ENCODE data around the gene ZC3H18. TPM values are rescaled to one million over a fixed set of nuclear protein-coding genes. Genes with fewer than 3 reads are reported as not detected.

ZC3H18 gene
- total RNA-seq, 1 donor from 2014 or later, result 10.5 TPM

- H3K27me3 ChIP-seq (ENCODE audit: control insufficient read depth, insufficient read depth, low read length), result no peaks in the 10 kb centered on the region
- H3K4me3 ChIP-seq (ENCODE audit: low read depth, low read length), result no peak overlapping the region
- H3K36me3 ChIP-seq (ENCODE audit: control insufficient read depth, insufficient read depth, low read length), result peaks cover 21% of the 10 kb centered on the region
- no peak for DNase-seq (ENCODE audit: low read depth)
- TF ChIP-seq CTCF (IDR thresholded peaks at IDR 0.05; ENCODE audit: insufficient read depth, low read length, severe bottlenecking), result no peak
- FAIRE-seq, result no peak
Observed at GRCh38 chr16:88584676-88585075, 14.5 kb downstream of the ZC3H18 start.

- Histone ChIP-seq H3K27me3 (ENCODE audit: control insufficient read depth, insufficient read depth, low read length) (no peaks in the 10 kb centered on the region), H3K36me3 (ENCODE audit: control insufficient read depth, insufficient read depth, low read length) (peaks cover 19% of the 10 kb centered on the region), H3K4me3 (ENCODE audit: low read depth, low read length) (no peak overlapping the region)
- no peak for FAIRE-seq
- no peak for DNase-seq (ENCODE audit: low read depth)
- TF ChIP-seq CTCF (IDR thresholded peaks at IDR 0.05; ENCODE audit: insufficient read depth, low read length, severe bottlenecking), result no peak
Observed at GRCh38 chr16:88585269-88585668, 15.1 kb downstream of the ZC3H18 start.

- no peak for TF ChIP-seq CTCF (IDR thresholded peaks at IDR 0.05; ENCODE audit: insufficient read depth, low read length, severe bottlenecking)
- peaks cover 18% of the 10 kb centered on the region for H3K36me3 ChIP-seq (ENCODE audit: control insufficient read depth, insufficient read depth, low read length)
- no peak for DNase-seq (ENCODE audit: low read depth)
- no peak overlapping the region for H3K4me3 ChIP-seq (ENCODE audit: low read depth, low read length)
- FAIRE-seq, result no peak
- no peaks in the 10 kb centered on the region for H3K27me3 ChIP-seq (ENCODE audit: control insufficient read depth, insufficient read depth, low read length)
Observed at GRCh38 chr16:88585927-88586581, 15.9 kb downstream of the ZC3H18 start.

- DNase-seq (ENCODE audit: low read depth), result no peak
- FAIRE-seq, result no peak
- no peak for TF ChIP-seq CTCF (IDR thresholded peaks at IDR 0.05; ENCODE audit: insufficient read depth, low read length, severe bottlenecking)
- H3K4me3 ChIP-seq (ENCODE audit: low read depth, low read length), result no peak overlapping the region
- peaks cover 19% of the 10 kb centered on the region for H3K36me3 ChIP-seq (ENCODE audit: control insufficient read depth, insufficient read depth, low read length)
- H3K27me3 ChIP-seq (ENCODE audit: control insufficient read depth, insufficient read depth, low read length), result no peaks in the 10 kb centered on the region
Observed at GRCh38 chr16:88588148-88588547, 17.9 kb downstream of the ZC3H18 start.

- no peak for FAIRE-seq
- Histone ChIP-seq H3K36me3 (ENCODE audit: control insufficient read depth, insufficient read depth, low read length) (peaks cover 15% of the 10 kb centered on the region), H3K4me3 (ENCODE audit: low read depth, low read length) (no peak overlapping the region), H3K27me3 (ENCODE audit: control insufficient read depth, insufficient read depth, low read length) (no peaks in the 10 kb centered on the region)
- no peak for DNase-seq (ENCODE audit: low read depth)
- TF ChIP-seq CTCF (IDR thresholded peaks at IDR 0.05; ENCODE audit: insufficient read depth, low read length, severe bottlenecking), result no peak
Observed at GRCh38 chr16:88588754-88589153, 18.6 kb downstream of the ZC3H18 start.

GRCh38 chr16:88589441-88589840, 19.2 kb downstream of the ZC3H18 start:
- Histone ChIP-seq H3K36me3 (ENCODE audit: control insufficient read depth, insufficient read depth, low read length) (peaks cover 16% of the 10 kb centered on the region), H3K4me3 (ENCODE audit: low read depth, low read length) (no peak overlapping the region), H3K27me3 (ENCODE audit: control insufficient read depth, insufficient read depth, low read length) (no peaks in the 10 kb centered on the region)
- DNase-seq (ENCODE audit: low read depth) (no peak), FAIRE-seq (no peak)
- TF ChIP-seq CTCF (IDR thresholded peaks at IDR 0.05; ENCODE audit: insufficient read depth, low read length, severe bottlenecking), result no peak
